HG02642 (cell line): Measurements from ENCODE around the gene OR2T12.
"Not testable (repeated sequence)": the region's sequence is repeated elsewhere in the genome, so short reads cannot be mapped to it uniquely, and the experiment has no call there.

ENCODE experiments used
- ATAC-seq: cut with Tn5 transposase; IDR thresholded peaks from one replicate; pipeline ENCODE4 v1.9.1; 2021; ENCODE audit warnings: mild to moderate bottlenecking; ENCODE audit not compliant: unreplicated experiment, poor library complexity

OR2T12 gene

GRCh38 chr1:248303324-248303723 lies at the start of gene OR2T12:
TSS of gene OR2T12 (minus strand) at chr1:248303424. CDS start at chr1:248295578, 7,846 bp downstream.
- ATAC-seq, result no peak

- ATAC-seq, result no peak
These were observed 45.3 kb upstream of the OR2T12 start, which contains the start of gene OR14C36 for GRCh38 chr1:248348475-248348874. TSS of gene OR14C36 (plus strand) at chr1:248348775. CDS start at chr1:248348775, 0 bp downstream.

GRCh38 chr1:248343451-248343850 lies 40.2 kb upstream of the OR2T12 start:
- ATAC-seq, result no peak

- no peak for ATAC-seq
These were observed 21.2 kb upstream of the OR2T12 start, which contains the start of gene OR2M7 for GRCh38 chr1:248324468-248324867. TSS of gene OR2M7 (minus strand) at chr1:248324568. CDS start at chr1:248324568, 0 bp downstream.

- no peak for ATAC-seq
These were observed 13.6 kb upstream of the OR2T12 start for GRCh38 chr1:248316796-248317195.

- ATAC-seq, result not testable (repeated sequence)
These were observed 3.5 kb upstream of the OR2T12 start for GRCh38 chr1:248306740-248307139.

GRCh38 chr1:248306103-248306502 lies 2.9 kb upstream of the OR2T12 start:
- ATAC-seq, result no peak

GRCh38 chr1:248305672-248306071 lies 2.4 kb upstream of the OR2T12 start:
- ATAC-seq, result not testable (repeated sequence)

- no peak for ATAC-seq
These were observed 14.8 kb downstream of the OR2T12 start for GRCh38 chr1:248288391-248288790.

GRCh38 chr1:248277876-248278275 lies 25.3 kb downstream of the OR2T12 start, which contains the start of gene OR2T33:
TSS of gene OR2T33 (minus strand) at chr1:248277976. CDS start at chr1:248273814, 4,162 bp downstream.
- ATAC-seq, result no peak

- ATAC-seq, result not testable (repeated sequence)
These were observed 30.0 kb downstream of the OR2T12 start for GRCh38 chr1:248273225-248273624.

GRCh38 chr1:248268178-248268577 lies 35.0 kb downstream of the OR2T12 start:
- no peak for ATAC-seq

- ATAC-seq, result not testable (repeated sequence)
These were observed 43.9 kb downstream of the OR2T12 start for GRCh38 chr1:248259309-248259708.

- ATAC-seq, result peak; percentile 82
These were observed 60.0 kb downstream of the OR2T12 start for GRCh38 chr1:248243204-248243603.
